Hepatocyte (in vitro differentiated cells): ENCODE data around the gene EPM2AIP1.

Experiments used
- CTCF ChIP-seq: fragments of 200-600 bp; sonication (generic); IDR thresholded peaks from 2 replicates; pipeline ENCODE4 v1.5.1; 2016; ENCODE audit warnings: antibody characterized with exemption, mild to moderate bottlenecking; ENCODE audit not compliant: poor library complexity
- EZH2 ChIP-seq: fragments of 200-600 bp; sonication (generic); IDR thresholded peaks from 2 replicates; pipeline ENCODE4 v1.6.1; 2016; ENCODE audit warnings: antibody characterized with exemption, mild to moderate bottlenecking, borderline replicate concordance
- EZH2phosphoT487 ChIP-seq: fragments of 200-600 bp; sonication (generic); IDR thresholded peaks from one replicate; pipeline ENCODE4 v1.6.1; 2018; ENCODE audit warnings: antibody characterized with exemption, mild to moderate bottlenecking, low read depth, moderate library complexity; ENCODE audit not compliant: unreplicated experiment, severe bottlenecking

- TF ChIP-seq CTCF (no peak), EZH2 (no peak), EZH2phosphoT487 (no peak)
These were observed 23.1 kb downstream of the EPM2AIP1 start for GRCh38 chr3:36969540-36970432.
